SK-N-SH (cell line): Measurements from ENCODE around the gene ASH1L. TPM values are rescaled to one million over a fixed set of nuclear protein-coding genes. Genes with fewer than 3 reads are reported as not detected.

Experiments used
- CTCF ChIA-PET: fragments of 300-600, 350-600 bp; formaldehyde crosslinking; extraction: SDS; loops from one replicate; lab custom pipeline; 2021; lab: Yijun Ruan, JAX
- POLR2A ChIA-PET: fragments of 350-600 bp; sonication (Branson Sonifier 250); formaldehyde crosslinking; extraction: SDS; loops from one replicate; lab custom pipeline; 2020; ENCODE audit warnings: antibody characterized with exemption, inconsistent platforms; lab: Yijun Ruan, JAX
- DNase-seq: peaks from one replicate; pipeline ENCODE4 v3.0.0; 2012
- H2AFZ ChIP-seq: fragments of 200-600 bp; sonication (generic); 2 replicates; pipeline ENCODE4 v1.8.1; 2016; ENCODE audit warnings: antibody characterized with exemption, mild to moderate bottlenecking, low read depth
- H3F3A ChIP-seq: fragments of 200-600 bp; sonication (generic); replicated peaks from 2 replicates; pipeline ENCODE3; 2016; ENCODE audit warnings: antibody characterized with exemption, mild to moderate bottlenecking; ENCODE audit not compliant: insufficient read depth
- H3K27ac ChIP-seq, 2 experiments: fragments of 200-500 bp in 1 of 2; fragments of 200-600 bp in 1 of 2; sonication (Bioruptor generic) in 1 of 2; sonication (generic), shearing (Covaris generic) in 1 of 2; 2 replicates each; pipeline versions ENCODE4 v1.5.1 to v1.6.1; 2014 to 2016; ENCODE audit warnings: low read depth in 2 of 2, inconsistent platforms in 1 of 2, low read length in 1 of 2, mild to moderate bottlenecking in 1 of 2, mixed read lengths in 1 of 2
- H3K27me3 ChIP-seq: fragments of 200-600 bp; sonication (generic), shearing (Covaris generic); 2 replicates; pipeline ENCODE4 v1.6.1; 2016; ENCODE audit warnings: mixed run types; ENCODE audit not compliant: insufficient read depth
- H3K36me3 ChIP-seq, 2 experiments: fragments of 200-500 bp in 1 of 2; fragments of 200-600 bp in 1 of 2; sonication (Bioruptor generic) in 1 of 2; sonication (generic) in 1 of 2; replicated peaks in 1 of 2; 2 replicates each; pipeline versions ENCODE3 to v1.5.1; 2014 to 2016; ENCODE audit warnings: low read length in 1 of 2, mild to moderate bottlenecking in 1 of 2; ENCODE audit not compliant: insufficient read depth in 2 of 2, control insufficient read depth in 1 of 2
- H3K4me1 ChIP-seq, 2 experiments: fragments of 200-500 bp in 1 of 2; fragments of 200-600 bp in 1 of 2; sonication (Bioruptor generic) in 1 of 2; sonication (generic), shearing (Covaris generic) in 1 of 2; 2 replicates each; pipeline versions ENCODE4 v1.5.1 to v1.6.1; 2014 to 2016; ENCODE audit warnings: low read depth in 1 of 2, low read length in 1 of 2, mixed run types in 1 of 2; ENCODE audit not compliant: insufficient read depth in 2 of 2, control insufficient read depth in 1 of 2
- H3K4me2 ChIP-seq: fragments of 200-600 bp; sonication (generic), shearing (Covaris generic); 2 replicates; pipeline ENCODE4 v1.6.1; 2017; ENCODE audit warnings: mixed run types
- H3K4me3 ChIP-seq, 2 experiments: fragments of 200-500 bp in 1 of 2; fragments of 200-600 bp in 1 of 2; sonication (Bioruptor generic) in 1 of 2; sonication (generic), shearing (Covaris generic) in 1 of 2; 2 replicates each; pipeline versions ENCODE4 v1.5.1 to v1.8.1; 2014 to 2016; ENCODE audit warnings: low read depth in 2 of 2, inconsistent platforms in 1 of 2, low read length in 1 of 2, mild to moderate bottlenecking in 1 of 2, mixed read lengths in 1 of 2, moderate library complexity in 1 of 2
- H3K79me2 ChIP-seq: fragments of 200-600 bp; sonication (generic); 2 replicates; pipeline ENCODE4 v1.8.1; 2017; ENCODE audit warnings: mild to moderate bottlenecking; ENCODE audit not compliant: insufficient read depth
- H3K9ac ChIP-seq: fragments of 200-600 bp; sonication (generic); 2 replicates; pipeline ENCODE4 v1.6.1; 2017; ENCODE audit warnings: mixed run types
- H3K9me2 ChIP-seq: fragments of 200-600 bp; sonication (generic); 2 replicates; pipeline ENCODE4 v1.6.1; 2017; ENCODE audit warnings: mixed run types
- H3K9me3 ChIP-seq: fragments of 200-600 bp; sonication (generic); 2 replicates; pipeline ENCODE4 v1.6.1; 2017; ENCODE audit warnings: mixed run types, mild to moderate bottlenecking, moderate library complexity
- H4K20me1 ChIP-seq: fragments of 200-600 bp; sonication (generic); 2 replicates; pipeline ENCODE4 v1.6.1; 2017; ENCODE audit warnings: mild to moderate bottlenecking, mixed run types; ENCODE audit not compliant: insufficient read depth
- CTCF ChIP-seq: fragments of 200-600 bp; sonication (generic); IDR thresholded peaks from 2 replicates; pipeline ENCODE4 v1.6.1; 2017; ENCODE audit warnings: antibody characterized with exemption, mild to moderate bottlenecking, moderate library complexity
- ELF1 ChIP-seq: IDR thresholded peaks from 2 replicates; pipeline ENCODE4 v1.4.0; 2012
- EZH2phosphoT487 ChIP-seq: fragments of 200-600 bp; sonication (generic); IDR thresholded peaks from 2 replicates; pipeline ENCODE4 v1.6.1; 2017; ENCODE audit warnings: low read depth, mixed run types, mild to moderate bottlenecking, antibody characterized with exemption, moderate library complexity, borderline replicate concordance
- FOSL2 ChIP-seq: IDR thresholded peaks from 2 replicates; pipeline ENCODE4 v1.4.0; 2012; ENCODE audit warnings: low read depth, mild to moderate bottlenecking, moderate library complexity, borderline replicate concordance
- FOXJ3 ChIP-seq: sonication (generic); formaldehyde crosslinking; IDR thresholded peaks from 2 replicates; pipeline ENCODE4 v1.5.1; 2020; ENCODE audit warnings: mild to moderate bottlenecking, missing genetic modification reagents
- FOXM1 ChIP-seq: IDR thresholded peaks from 2 replicates; pipeline ENCODE4 v1.4.0; 2012; ENCODE audit warnings: low read depth, mild to moderate bottlenecking
- GABPA ChIP-seq: IDR thresholded peaks from 2 replicates; pipeline ENCODE4 v1.4.0; 2012; ENCODE audit warnings: low read depth, mild to moderate bottlenecking
- GATA2 ChIP-seq: sonication (generic); formaldehyde crosslinking; IDR thresholded peaks from 2 replicates; pipeline ENCODE4 v1.5.0; 2020; ENCODE audit warnings: mild to moderate bottlenecking, missing genetic modification reagents
- JUND ChIP-seq: IDR thresholded peaks from 2 replicates; pipeline ENCODE4 v1.4.0; 2012
- NFIC ChIP-seq: IDR thresholded peaks from 2 replicates; pipeline ENCODE4 v1.4.0; 2012; ENCODE audit warnings: borderline replicate concordance
- RCOR1 ChIP-seq: fragments of 150-350 bp; IDR thresholded peaks from 2 replicates; pipeline ENCODE4 v1.6.1; 2017; ENCODE audit warnings: antibody characterized with exemption, low read length
- REST ChIP-seq: IDR thresholded peaks from 2 replicates; pipeline ENCODE4 v1.6.1; 2012; ENCODE audit warnings: mild to moderate bottlenecking, low read depth, low read length, moderate library complexity
- RFX5 ChIP-seq: IDR thresholded peaks from 2 replicates; pipeline ENCODE4 v1.6.1; 2012; ENCODE audit warnings: mild to moderate bottlenecking, improper control_type of control experiment, low read length
- SMC3 ChIP-seq: IDR thresholded peaks from 2 replicates; pipeline ENCODE4 v1.6.1; 2012; ENCODE audit warnings: low read depth, low read length, improper control_type of control experiment
- TAF1 ChIP-seq: IDR thresholded peaks from 2 replicates; pipeline ENCODE4 v1.6.1; 2012; ENCODE audit warnings: low read depth, mild to moderate bottlenecking, low read length, moderate library complexity, borderline replicate concordance
- USF1 ChIP-seq: IDR thresholded peaks from 2 replicates; pipeline ENCODE4 v1.4.0; 2012; ENCODE audit warnings: low read depth, borderline replicate concordance
- USF2 ChIP-seq: fragments of 150-350 bp; IDR thresholded peaks from 2 replicates; pipeline ENCODE4 v1.6.1; 2017; ENCODE audit warnings: antibody characterized with exemption, low read length, low read depth, borderline replicate concordance
- ZBTB33 ChIP-seq: IDR thresholded peaks from 2 replicates; pipeline ENCODE4 v1.4.0; 2012; ENCODE audit warnings: low read depth, borderline replicate concordance
- WGBS: methylation state at CpG from one replicate; pipeline ENCODE4 v1.1.6; 2017; ENCODE audit warnings: low lambda C conversion rate; 5-methylcytosine and 5-hydroxymethylcytosine counted together
- polyA plus RNA-seq, 3 experiments: library from polyadenylated mRNA; depleted of rRNA; stranded (reverse); fragments of >200 nt; gene quantifications; 2 replicates each; pipeline ENCODE4 v1.2.3, GENCODE V29; 2012

Gene ASH1L
- polyA plus RNA-seq, 1 of the 3 experiments (the other 2 are of a cell fraction), result 13.4 TPM

GRCh38 chr1:155527677-155528076 lies 34.9 kb downstream of the ASH1L start:
- TF ChIP-seq FOSL2 (peak; percentile 29; the same call in 1 of the 2 replicates), GABPA (no peak)
- TF ChIP-seq, all 33 proteins: peak for 1
- no peaks in the 10 kb centered on the region for H3K9me2 ChIP-seq
- ChIA-PET CTCF (interaction anchor here (0.9 to 1.0 kb wide), 2 partner anchors 23 to 107 kb away, joined by 3 read pairs; no protein-coding TSS in a partner anchor), POLR2A (interaction anchor here (0.7 kb wide), 1 partner anchor 256 kb away, joined by 3 read pairs; no protein-coding TSS in a partner anchor)
- peaks cover 99% of the 10 kb centered on the region for H3K79me2 ChIP-seq
- H3K27ac ChIP-seq, result no peak overlapping the region
- no peaks in the 10 kb centered on the region for H3K4me1 ChIP-seq
- H3K36me3 ChIP-seq, result peaks cover 0 to 3% of the 10 kb centered on the region in 2 experiments
- no peak overlapping the region for H3K4me3 ChIP-seq
- WGBS, result 85% methylated on average over 6 of the region's 6 CpGs
- H3K9ac ChIP-seq, result no peak overlapping the region
- peaks cover 55% of the 10 kb centered on the region for H4K20me1 ChIP-seq
- no peaks in the 10 kb centered on the region for H3K27me3 ChIP-seq
- no peak overlapping the region for H3K4me2 ChIP-seq
- no peak overlapping the region for H2AFZ ChIP-seq
- H3K9me3 ChIP-seq, result no peaks in the 10 kb centered on the region
- no peak for DNase-seq
- H3F3A ChIP-seq, result peaks cover 12% of the 10 kb centered on the region

- H3K4me2 ChIP-seq, result no peak overlapping the region
- peaks cover 99% of the 10 kb centered on the region for H3K79me2 ChIP-seq
- H4K20me1 ChIP-seq, result peaks cover 62% of the 10 kb centered on the region
- peaks cover 0 to 3% of the 10 kb centered on the region in 2 experiments for H3K36me3 ChIP-seq
- POLR2A ChIA-PET, result no interaction called here
- TF ChIP-seq RCOR1 (no peak), JUND (no peak), GABPA (no peak), TAF1 (no peak), USF1 (no peak), RFX5 (no peak), SMC3 (no peak), NFIC (no peak), EZH2phosphoT487 (no peak), REST (no peak), CTCF (no peak), ELF1 (no peak), GATA2 (no peak), ZBTB33 (no peak), FOXJ3 (CRISPR knock-in tag) (no peak), USF2 (no peak), FOXM1 (no peak)
- TF ChIP-seq, all 33 proteins: peak for 0
- Histone ChIP-seq H3F3A (peaks cover 21% of the 10 kb centered on the region), H2AFZ (no peak overlapping the region), H3K4me1 (no peaks in the 10 kb centered on the region; a peak in 2 of 4 replicates), H3K9me2 (no peaks in the 10 kb centered on the region), H3K9me3 (no peaks in the 10 kb centered on the region), H3K9ac (no peak overlapping the region), H3K27ac (no peak overlapping the region), H3K4me3 (no peak overlapping the region), H3K27me3 (no peaks in the 10 kb centered on the region)
- CTCF ChIA-PET, result no interaction called here
- 95% methylated on average over 1 of the region's 1 CpG for WGBS
- DNase-seq, result no peak
Observed at GRCh38 chr1:155526356-155526755, 36.2 kb downstream of the ASH1L start.
